ENCODE data around the gene NDST4.

Gene NDST4

GRCh38 chr4:115113506-115114106, at the start of gene NDST4:
TSS of gene NDST4 (minus strand) at chr4:115113620. CDS start at chr4:115077036, 36,584 bp downstream.
- DNase-seq: no peak

GRCh38 chr4:115159141-115159540, 45.7 kb upstream of the NDST4 start:
- no peak for DNase-seq

- DNase-seq: no peak
Measured at GRCh38 chr4:115158296-115158695, 44.9 kb upstream of the NDST4 start.

GRCh38 chr4:115154826-115155225, 41.4 kb upstream of the NDST4 start:
- DNase-seq: no peak

- no peak for DNase-seq
Measured at GRCh38 chr4:115152965-115153364, 39.5 kb upstream of the NDST4 start.

GRCh38 chr4:115152081-115152480, 38.7 kb upstream of the NDST4 start:
- DNase-seq: no peak

GRCh38 chr4:115149106-115149505, 35.7 kb upstream of the NDST4 start:
- no peak for DNase-seq

- no peak for DNase-seq
Measured at GRCh38 chr4:115145393-115146160, 32.2 kb upstream of the NDST4 start.

- DNase-seq: no peak
Measured at GRCh38 chr4:115128037-115128436, 14.6 kb upstream of the NDST4 start.

GRCh38 chr4:115126491-115126890, 13.1 kb upstream of the NDST4 start:
- DNase-seq: no peak

GRCh38 chr4:115121351-115122043, 8.1 kb upstream of the NDST4 start:
- no peak for DNase-seq

GRCh38 chr4:115119804-115120352, 6.5 kb upstream of the NDST4 start:
- DNase-seq: no peak

GRCh38 chr4:115117651-115118050, 4.2 kb upstream of the NDST4 start:
- no peak for DNase-seq

- no peak for DNase-seq
Measured at GRCh38 chr4:115110191-115111181, 2.9 kb downstream of the NDST4 start.

- DNase-seq: no peak
Measured at GRCh38 chr4:115108850-115109249, 4.6 kb downstream of the NDST4 start.

- no peak for DNase-seq
Measured at GRCh38 chr4:115107411-115107810, 6.0 kb downstream of the NDST4 start.

GRCh38 chr4:115101675-115102074, 11.7 kb downstream of the NDST4 start:
- DNase-seq: no peak

GRCh38 chr4:115090483-115091075, 22.8 kb downstream of the NDST4 start:
- DNase-seq: no peak

GRCh38 chr4:115082633-115083032, 30.8 kb downstream of the NDST4 start:
- no peak for DNase-seq

- no peak for DNase-seq
Measured at GRCh38 chr4:115076691-115077090, 36.7 kb downstream of the NDST4 start.

GRCh38 chr4:115058533-115058932, 54.9 kb downstream of the NDST4 start:
- no peak for DNase-seq

- no peak for DNase-seq
Measured at GRCh38 chr4:115054836-115055235, 58.6 kb downstream of the NDST4 start.
